DOHH2 (cell line): ENCODE measurements around the gene RUNDC3A.

Experiments
- CTCF ChIP-seq: fragments of 200-600 bp; sonication (generic); IDR thresholded peaks from one replicate; pipeline ENCODE4 v1.5.1; 2014; ENCODE audit warnings: antibody characterized with exemption, mild to moderate bottlenecking, low read depth, low read length; ENCODE audit not compliant: poor library complexity, severe bottlenecking
- EZH2phosphoT487 ChIP-seq: fragments of 200-600 bp; sonication (generic); IDR thresholded peaks from 2 replicates; pipeline ENCODE4 v1.6.1; 2017; ENCODE audit warnings: borderline replicate concordance, mild to moderate bottlenecking, antibody characterized with exemption, low read length, moderate library complexity, mixed read lengths

DNA sequence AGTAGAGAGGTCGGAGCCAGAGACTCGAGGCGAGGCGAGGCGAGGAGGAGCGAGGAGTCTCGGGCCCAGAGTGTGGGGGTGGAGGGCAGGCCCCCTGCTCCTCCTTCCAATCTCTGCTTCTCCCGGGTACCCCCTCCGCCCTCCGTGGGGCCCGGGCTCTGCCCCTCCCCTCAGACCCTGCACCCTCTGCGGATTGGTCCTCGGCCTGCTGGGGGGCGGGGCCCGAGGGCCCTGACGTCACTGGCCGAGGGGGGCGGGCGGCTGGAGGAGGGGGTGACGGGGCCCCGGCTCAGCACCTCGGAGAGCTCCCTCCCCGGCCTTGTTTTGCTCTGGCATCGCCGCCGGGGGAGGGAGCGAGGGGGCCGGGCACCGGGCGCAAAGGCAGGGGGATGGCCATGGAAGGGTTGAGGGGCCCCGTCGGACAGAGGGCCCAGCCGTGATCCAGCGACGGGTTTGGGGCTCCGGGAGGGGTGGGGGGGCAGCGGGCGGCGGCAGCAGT, at the start of gene RUNDC3A:
- no peak for TF ChIP-seq CTCF
- TF ChIP-seq EZH2phosphoT487: no peak
